AG04450 (cell line): ENCODE results near the gene RAET1L. TPM values are rescaled to one million over a fixed set of nuclear protein-coding genes. Genes with fewer than 3 reads are reported as not detected.
"Not testable (repeated sequence)": the region's sequence is repeated elsewhere in the genome, so short reads cannot be mapped to it uniquely, and the experiment has no call there.

ENCODE experiments used
- CTCF ChIA-PET: fragments of 300-600, 350-600 bp; formaldehyde crosslinking; extraction: SDS; loops from one replicate; lab custom pipeline; 2022; ENCODE audit warnings: antibody characterized with exemption, inconsistent platforms; lab: Charles Lee
- POLR2A ChIA-PET: fragments of 350-600 bp; formaldehyde crosslinking; extraction: SDS; loops from one replicate; lab custom pipeline; 2021; ENCODE audit warnings: antibody characterized with exemption, inconsistent platforms; lab: Yijun Ruan, JAX
- DNase-seq: peaks from one replicate; pipeline ENCODE4 v3.0.0-alpha.2; 2011; ENCODE audit warnings: low read depth, low spot score
- H3K27ac ChIP-seq: one replicate; pipeline ENCODE4 v1.5.1; 2012; ENCODE audit warnings: low read depth, low read length, control low read depth
- H3K27me3 ChIP-seq: one replicate; pipeline ENCODE4 v1.6.0; 2012; ENCODE audit warnings: low read length; ENCODE audit not compliant: control insufficient read depth, insufficient read depth
- H3K4me3 ChIP-seq: 2 replicates; pipeline ENCODE4 v1.5.1; 2011; ENCODE audit warnings: mild to moderate bottlenecking, low read depth, low read length, control low read depth
- H3K9me3 ChIP-seq: 2 replicates; pipeline ENCODE4 v1.5.1; 2012; ENCODE audit warnings: low read length; ENCODE audit not compliant: control insufficient read depth, insufficient read depth
- CTCF ChIP-seq: IDR thresholded peaks from 2 replicates; pipeline ENCODE4 v1.5.1; 2011; ENCODE audit warnings: low read depth, low read length, control low read depth, inconsistent platforms
- polyA plus RNA-seq: library from polyadenylated mRNA; depleted of rRNA; stranded (reverse); fragments of >200 nt; gene quantifications from 2 replicates; pipeline ENCODE4 v1.2.3, GENCODE V29; 2011

Gene RAET1L
- polyA plus RNA-seq, 1 experiment = not detected

GRCh38 chr6:150016324-150017185 is 8.8 kb downstream of the RAET1L start:
- peaks cover 57% of the 10 kb centered on the region for H3K27me3 ChIP-seq
- TF ChIP-seq CTCF = peak; percentile 56
- POLR2A ChIA-PET = interaction anchor here (0.6 kb wide), 1 partner anchor 180 kb away, joined by 3 read pairs; no protein-coding TSS in a partner anchor

GRCh38 chr6:150015281-150016001 is 9.9 kb downstream of the RAET1L start:
- POLR2A ChIA-PET, H3K4me3 ChIP-seq, H3K27ac ChIP-seq, DNase-seq, CTCF ChIA-PET, H3K9me3 ChIP-seq: not testable (repeated sequence)
- peaks cover 58% of the 10 kb centered on the region for H3K27me3 ChIP-seq

More at GRCh38 chr6:150016324-150017185, 8.8 kb downstream of the RAET1L start:
- peak; percentile 15 for DNase-seq
- Histone ChIP-seq H3K4me3 (no peak overlapping the region), H3K27ac (no peak overlapping the region), H3K9me3 (no peaks in the 10 kb centered on the region)
- CTCF ChIA-PET = interaction anchor here (0.6 to 3.1 kb wide), 18 partner anchors 8 to 800 kb away, joined by 3 to 18 read pairs (median 4); partner anchors contain the start of genes RAET1L and ULBP3

GRCh38 chr6:150014623-150015280 is 10.6 kb downstream of the RAET1L start:
- DNase-seq, CTCF ChIA-PET, POLR2A ChIA-PET, H3K9me3 ChIP-seq, H3K27ac ChIP-seq, H3K4me3 ChIP-seq: not testable (repeated sequence)
- H3K27me3 ChIP-seq = peaks cover 65% of the 10 kb centered on the region

- H3K4me3 ChIP-seq, H3K27ac ChIP-seq, POLR2A ChIA-PET, H3K9me3 ChIP-seq, CTCF ChIA-PET, DNase-seq: not testable (repeated sequence)
- peaks cover 67% of the 10 kb centered on the region for H3K27me3 ChIP-seq
These were observed 11.3 kb downstream of the RAET1L start for GRCh38 chr6:150013785-150014622.

GRCh38 chr6:150012846-150013784 is 12.2 kb downstream of the RAET1L start:
- DNase-seq, POLR2A ChIA-PET, H3K9me3 ChIP-seq, H3K27ac ChIP-seq, H3K4me3 ChIP-seq, CTCF ChIA-PET: not testable (repeated sequence)
- peaks cover 67% of the 10 kb centered on the region for H3K27me3 ChIP-seq

- no peak overlapping the region for H3K27ac ChIP-seq
- peaks cover 46% of the 10 kb centered on the region for H3K27me3 ChIP-seq
- no peaks in the 10 kb centered on the region for H3K9me3 ChIP-seq
- ChIA-PET CTCF (interaction anchor here (0.6 to 2.7 kb wide), 2 partner anchors 9 to 80 kb away, joined by 3 to 17 read pairs; no protein-coding TSS in a partner anchor), POLR2A (no interaction called here)
- no peak for DNase-seq
- H3K4me3 ChIP-seq = no peak overlapping the region
- no peak for TF ChIP-seq CTCF
These were observed 16.7 kb downstream of the RAET1L start for GRCh38 chr6:150008588-150008987.
